HEK293T (cell line): ENCODE measurements around the gene ARHGAP21.
A peak's percentile ranks its signal among the peaks of the same experiment; 100 is the strongest.

Experiments
- ARNT ChIP-seq: fragments of 450-650 bp; IDR thresholded peaks from 2 replicates; pipeline ENCODE4 v1.6.1; 2017; ENCODE audit warnings: mild to moderate bottlenecking
- BHLHE40 ChIP-seq: fragments of 450-650 bp; IDR thresholded peaks from 2 replicates; pipeline ENCODE4 v1.6.1; 2016; ENCODE audit warnings: mild to moderate bottlenecking, moderate library complexity, borderline replicate concordance
- ELF4 ChIP-seq: fragments of 450-650 bp; IDR thresholded peaks from 2 replicates; pipeline ENCODE4 v1.6.1; 2017; ENCODE audit warnings: antibody characterized with exemption
- FOXA1 ChIP-seq: fragments of 450-650 bp; IDR thresholded peaks from 2 replicates; pipeline ENCODE4 v1.6.1; 2016; ENCODE audit warnings: mild to moderate bottlenecking
- FOXK2 ChIP-seq: fragments of 450-650 bp; IDR thresholded peaks from 2 replicates; pipeline ENCODE4 v1.6.1; 2016; ENCODE audit warnings: mild to moderate bottlenecking
- FOXM1 ChIP-seq: fragments of 450-650 bp; IDR thresholded peaks from 2 replicates; pipeline ENCODE4 v1.6.1; 2017; ENCODE audit warnings: mild to moderate bottlenecking, borderline replicate concordance
- HDGF ChIP-seq: fragments of 450-650 bp; IDR thresholded peaks from 2 replicates; pipeline ENCODE4 v1.6.1; 2017; ENCODE audit warnings: antibody characterized with exemption, borderline replicate concordance
- NFRKB ChIP-seq: fragments of 450-650 bp; IDR thresholded peaks from 2 replicates; pipeline ENCODE4 v1.6.1; 2016; ENCODE audit warnings: mild to moderate bottlenecking, moderate library complexity
- SP1 ChIP-seq: fragments of 450-650 bp; IDR thresholded peaks from 2 replicates; pipeline ENCODE4 v1.6.1; 2017
- SUZ12 ChIP-seq: fragments of 450-650 bp; IDR thresholded peaks from 2 replicates; pipeline ENCODE4 v1.6.1; 2016; ENCODE audit warnings: mild to moderate bottlenecking
- TARDBP ChIP-seq: fragments of 450-650 bp; IDR thresholded peaks from 2 replicates; pipeline ENCODE4 v1.6.1; 2016
- ZNF384 ChIP-seq: fragments of 450-650 bp; IDR thresholded peaks from 2 replicates; pipeline ENCODE4 v1.6.1; 2016
- TF ChIP-seq, protein P1 (sequence below): fragments of 450-650 bp; IDR thresholded peaks from 2 replicates; pipeline ENCODE4 v1.6.1; 2016

- TF ChIP-seq FOXM1: no peak
- TF ChIP-seq HDGF: no peak
- TF ChIP-seq FOXK2: no peak
- no peak for TF ChIP-seq ELF4
- no peak for TF ChIP-seq ARNT
- no peak for TF ChIP-seq BHLHE40
- no peak for TF ChIP-seq FOXA1
- TF ChIP-seq SP1: no peak
- no peak for TF ChIP-seq TARDBP
- no peak for TF ChIP-seq ZNF384
- TF ChIP-seq SUZ12: no peak
- no peak for TF ChIP-seq NFRKB
- TF ChIP-seq, protein P1, sequence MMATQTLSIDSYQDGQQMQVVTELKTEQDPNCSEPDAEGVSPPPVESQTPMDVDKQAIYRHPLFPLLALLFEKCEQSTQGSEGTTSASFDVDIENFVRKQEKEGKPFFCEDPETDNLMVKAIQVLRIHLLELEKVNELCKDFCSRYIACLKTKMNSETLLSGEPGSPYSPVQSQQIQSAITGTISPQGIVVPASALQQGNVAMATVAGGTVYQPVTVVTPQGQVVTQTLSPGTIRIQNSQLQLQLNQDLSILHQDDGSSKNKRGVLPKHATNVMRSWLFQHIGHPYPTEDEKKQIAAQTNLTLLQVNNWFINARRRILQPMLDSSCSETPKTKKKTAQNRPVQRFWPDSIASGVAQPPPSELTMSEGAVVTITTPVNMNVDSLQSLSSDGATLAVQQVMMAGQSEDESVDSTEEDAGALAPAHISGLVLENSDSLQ: peak; percentile 64
These were observed 79.9 kb downstream of the ARHGAP21 start for GRCh38 chr10:24643679-24644209.
